ENCODE measurements around the gene CPSF6. TPM values are rescaled to one million over a fixed set of nuclear protein-coding genes. Genes with fewer than 3 reads are reported as not detected.
"Not testable (repeated sequence)": the region's sequence is repeated elsewhere in the genome, so short reads cannot be mapped to it uniquely, and the experiment has no call there.

The CPSF6 gene, protein sequence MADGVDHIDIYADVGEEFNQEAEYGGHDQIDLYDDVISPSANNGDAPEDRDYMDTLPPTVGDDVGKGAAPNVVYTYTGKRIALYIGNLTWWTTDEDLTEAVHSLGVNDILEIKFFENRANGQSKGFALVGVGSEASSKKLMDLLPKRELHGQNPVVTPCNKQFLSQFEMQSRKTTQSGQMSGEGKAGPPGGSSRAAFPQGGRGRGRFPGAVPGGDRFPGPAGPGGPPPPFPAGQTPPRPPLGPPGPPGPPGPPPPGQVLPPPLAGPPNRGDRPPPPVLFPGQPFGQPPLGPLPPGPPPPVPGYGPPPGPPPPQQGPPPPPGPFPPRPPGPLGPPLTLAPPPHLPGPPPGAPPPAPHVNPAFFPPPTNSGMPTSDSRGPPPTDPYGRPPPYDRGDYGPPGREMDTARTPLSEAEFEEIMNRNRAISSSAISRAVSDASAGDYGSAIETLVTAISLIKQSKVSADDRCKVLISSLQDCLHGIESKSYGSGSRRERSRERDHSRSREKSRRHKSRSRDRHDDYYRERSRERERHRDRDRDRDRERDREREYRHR
- total RNA-seq = 10 to 100 TPM; 94.1 to 98.9 TPM

DNA sequence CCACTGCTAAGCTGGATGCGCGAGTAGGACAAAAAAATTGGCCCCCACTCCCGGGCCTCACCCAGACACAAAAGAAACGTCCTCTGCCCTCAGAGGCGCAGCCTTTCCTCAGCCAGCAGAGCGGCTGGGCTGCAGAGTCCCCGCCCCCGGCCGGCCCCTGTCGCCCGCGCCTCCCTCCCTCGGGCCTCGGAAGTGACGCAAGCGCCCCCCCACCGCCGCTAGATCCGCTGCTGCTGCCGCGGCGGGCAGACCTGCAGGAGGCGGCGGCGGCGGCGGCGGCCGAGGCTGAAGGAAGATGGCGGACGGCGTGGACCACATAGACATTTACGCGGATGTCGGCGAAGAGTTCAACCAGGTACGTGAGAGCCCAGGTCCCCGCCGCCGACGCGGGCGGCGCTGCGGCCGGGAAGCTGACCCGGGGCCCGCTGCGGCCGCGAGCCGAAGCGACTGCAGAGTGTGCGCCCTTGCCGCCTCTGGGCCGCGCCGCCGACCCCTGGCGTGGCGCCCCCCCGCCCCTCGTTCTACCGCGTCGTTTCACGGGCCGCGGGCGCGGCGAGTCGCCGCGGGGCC, at the start of gene CPSF6:
CPSF6 (plus strand) TSS at position 218 of the 570 bp plus-strand sequence; CDS start at position 296, 78 bp downstream.
- TF ChIP-seq, protein P1, sequence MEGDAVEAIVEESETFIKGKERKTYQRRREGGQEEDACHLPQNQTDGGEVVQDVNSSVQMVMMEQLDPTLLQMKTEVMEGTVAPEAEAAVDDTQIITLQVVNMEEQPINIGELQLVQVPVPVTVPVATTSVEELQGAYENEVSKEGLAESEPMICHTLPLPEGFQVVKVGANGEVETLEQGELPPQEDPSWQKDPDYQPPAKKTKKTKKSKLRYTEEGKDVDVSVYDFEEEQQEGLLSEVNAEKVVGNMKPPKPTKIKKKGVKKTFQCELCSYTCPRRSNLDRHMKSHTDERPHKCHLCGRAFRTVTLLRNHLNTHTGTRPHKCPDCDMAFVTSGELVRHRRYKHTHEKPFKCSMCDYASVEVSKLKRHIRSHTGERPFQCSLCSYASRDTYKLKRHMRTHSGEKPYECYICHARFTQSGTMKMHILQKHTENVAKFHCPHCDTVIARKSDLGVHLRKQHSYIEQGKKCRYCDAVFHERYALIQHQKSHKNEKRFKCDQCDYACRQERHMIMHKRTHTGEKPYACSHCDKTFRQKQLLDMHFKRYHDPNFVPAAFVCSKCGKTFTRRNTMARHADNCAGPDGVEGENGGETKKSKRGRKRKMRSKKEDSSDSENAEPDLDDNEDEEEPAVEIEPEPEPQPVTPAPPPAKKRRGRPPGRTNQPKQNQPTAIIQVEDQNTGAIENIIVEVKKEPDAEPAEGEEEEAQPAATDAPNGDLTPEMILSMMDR (IDR thresholded peaks at IDR 0.05) = no peak
- no peaks in the 10 kb centered on the region for H3K9me3 Mint-ChIP-seq
- intact Hi-C loops (cut with micrococcal nuclease) = no loop called here
- ATAC-seq (peak; percentile 94), DNase-seq (peak; percentile 97)
- peaks cover 27% of the 10 kb centered on the region for H3K36me3 Mint-ChIP-seq (ENCODE audit: low read depth)
- ChIA-PET CTCF (no interaction called here), POLR2A (interaction anchor here (0.8 to 1.8 kb wide), 5 partner anchors 78 to 432 kb away, joined by 3 to 5 read pairs (median 3); partner anchors contain the start of gene MDM2)
- peak within 1 kb of the TSS; percentile 98 for H3K27ac Mint-ChIP-seq
- H3K4me1 Mint-ChIP-seq (ENCODE audit: low read depth) = peaks cover 45% of the 10 kb centered on the region
- no peaks in the 10 kb centered on the region for H3K27me3 Mint-ChIP-seq
- H3K4me3 Mint-ChIP-seq = peak within 1 kb of the TSS; percentile 99

- ATAC-seq (no peak), DNase-seq (no peak)
- TF ChIP-seq, protein P1 (IDR thresholded peaks at IDR 0.05) = no peak
- Mint-ChIP-seq H3K27me3 (no peaks in the 10 kb centered on the region), H3K4me3 (no peak overlapping the region), H3K27ac (no peak overlapping the region), H3K9me3 (peaks cover 39% of the 10 kb centered on the region), H3K36me3 (ENCODE audit: low read depth) (peaks cover 12% of the 10 kb centered on the region), H3K4me1 (ENCODE audit: low read depth) (no peaks in the 10 kb centered on the region)
- ChIA-PET CTCF (interaction anchor here (0.9 to 2.1 kb wide), 4 partner anchors 16 to 93 kb away, joined by 3 to 6 read pairs (median 3); no protein-coding TSS in a partner anchor), POLR2A (no interaction called here)
- intact Hi-C loops (cut with micrococcal nuclease) = no loop called here
Observed at GRCh38 chr12:69196302-69197288, 42.8 kb upstream of the CPSF6 start.

GRCh38 chr12:69199976-69200375, 39.4 kb upstream of the CPSF6 start:
- H3K4me1 Mint-ChIP-seq (ENCODE audit: low read depth); intact Hi-C loops (cut with micrococcal nuclease); H3K27me3 Mint-ChIP-seq; H3K27ac Mint-ChIP-seq; ATAC-seq; DNase-seq; H3K4me3 Mint-ChIP-seq; POLR2A ChIA-PET; CTCF ChIA-PET: not testable (repeated sequence)
- peaks cover 39% of the 10 kb centered on the region for H3K9me3 Mint-ChIP-seq
- peaks cover 12% of the 10 kb centered on the region for H3K36me3 Mint-ChIP-seq (ENCODE audit: low read depth)

GRCh38 chr12:69204191-69204590, 35.2 kb upstream of the CPSF6 start:
- Mint-ChIP-seq H3K27me3 (no peaks in the 10 kb centered on the region), H3K27ac (no peak overlapping the region), H3K36me3 (ENCODE audit: low read depth) (peaks cover 10% of the 10 kb centered on the region), H3K9me3 (peaks cover 45% of the 10 kb centered on the region), H3K4me1 (ENCODE audit: low read depth) (no peaks in the 10 kb centered on the region), H3K4me3 (no peak overlapping the region)
- ATAC-seq (no peak), DNase-seq (no peak)
- TF ChIP-seq, protein P1 (IDR thresholded peaks at IDR 0.05) = no peak
- ChIA-PET CTCF (no interaction called here), POLR2A (no interaction called here)
- intact Hi-C loops (cut with micrococcal nuclease) = no loop called here

- peaks cover 2% of the 10 kb centered on the region for H3K36me3 Mint-ChIP-seq (ENCODE audit: low read depth)
- no peaks in the 10 kb centered on the region for H3K27me3 Mint-ChIP-seq
- TF ChIP-seq, protein P1 (IDR thresholded peaks at IDR 0.05) = no peak
- CTCF ChIA-PET = interaction anchor here (1.3 to 2.4 kb wide), 2 partner anchors 54 to 56 kb away, joined by 4 to 6 read pairs; no protein-coding TSS in a partner anchor
- intact Hi-C loops (cut with micrococcal nuclease) = no loop called here
- DNase-seq (peak; percentile 8), ATAC-seq (peak; percentile 51)
- H3K4me1 Mint-ChIP-seq (ENCODE audit: low read depth) = no peaks in the 10 kb centered on the region
- H3K4me3 Mint-ChIP-seq = no peak overlapping the region
- H3K27ac Mint-ChIP-seq = no peak overlapping the region
- POLR2A ChIA-PET = interaction anchor here (0.6 kb wide), 1 partner anchor 79 kb away, joined by 3 read pairs; no protein-coding TSS in a partner anchor
- peaks cover 16% of the 10 kb centered on the region for H3K9me3 Mint-ChIP-seq
Observed at GRCh38 chr12:69210661-69211060, 28.7 kb upstream of the CPSF6 start.
